HG02678 (cell line): ENCODE results near the gene VPS54.
"Not testable (repeated sequence)": the region's sequence is repeated elsewhere in the genome, so short reads cannot be mapped to it uniquely, and the experiment has no call there.

ENCODE experiments used
- ATAC-seq: cut with Tn5 transposase; IDR thresholded peaks from one replicate; pipeline ENCODE4 v1.9.1; 2021; ENCODE audit warnings: mild to moderate bottlenecking, moderate library complexity; ENCODE audit not compliant: unreplicated experiment

The VPS54 gene

DNA sequence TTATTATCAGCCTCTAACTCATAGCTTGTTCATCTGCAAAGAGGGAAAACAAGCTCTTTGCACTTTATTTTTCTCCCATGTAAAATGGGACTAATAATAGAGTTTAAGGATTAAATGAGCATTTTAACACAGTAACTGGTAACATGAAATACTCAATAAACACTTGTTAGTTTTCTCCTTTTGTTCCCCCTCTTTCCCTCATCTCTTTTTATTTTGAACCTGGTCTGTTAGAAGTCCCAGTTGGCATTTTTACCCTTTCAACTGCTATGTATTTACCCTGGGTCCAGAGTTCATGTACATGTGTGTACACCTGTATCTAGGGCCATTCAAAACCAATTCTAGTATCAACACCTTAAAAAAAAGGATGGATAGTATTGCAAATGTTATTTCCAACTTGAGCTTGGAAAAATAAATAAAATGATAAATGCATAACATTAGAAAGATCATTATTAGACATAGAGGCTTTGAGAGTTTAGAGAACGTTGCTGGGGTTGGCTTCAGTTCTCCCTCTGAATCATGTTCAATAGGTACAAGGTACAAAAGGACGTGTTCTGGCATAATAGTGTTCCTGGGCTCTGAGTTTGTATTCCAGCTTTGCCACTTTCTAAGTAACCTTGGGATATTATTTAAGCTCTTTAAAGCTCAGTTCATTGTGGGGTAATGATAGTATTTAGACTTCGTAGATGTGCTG, 5.2 kb upstream of the VPS54 start:
- no peak for ATAC-seq

DNA sequence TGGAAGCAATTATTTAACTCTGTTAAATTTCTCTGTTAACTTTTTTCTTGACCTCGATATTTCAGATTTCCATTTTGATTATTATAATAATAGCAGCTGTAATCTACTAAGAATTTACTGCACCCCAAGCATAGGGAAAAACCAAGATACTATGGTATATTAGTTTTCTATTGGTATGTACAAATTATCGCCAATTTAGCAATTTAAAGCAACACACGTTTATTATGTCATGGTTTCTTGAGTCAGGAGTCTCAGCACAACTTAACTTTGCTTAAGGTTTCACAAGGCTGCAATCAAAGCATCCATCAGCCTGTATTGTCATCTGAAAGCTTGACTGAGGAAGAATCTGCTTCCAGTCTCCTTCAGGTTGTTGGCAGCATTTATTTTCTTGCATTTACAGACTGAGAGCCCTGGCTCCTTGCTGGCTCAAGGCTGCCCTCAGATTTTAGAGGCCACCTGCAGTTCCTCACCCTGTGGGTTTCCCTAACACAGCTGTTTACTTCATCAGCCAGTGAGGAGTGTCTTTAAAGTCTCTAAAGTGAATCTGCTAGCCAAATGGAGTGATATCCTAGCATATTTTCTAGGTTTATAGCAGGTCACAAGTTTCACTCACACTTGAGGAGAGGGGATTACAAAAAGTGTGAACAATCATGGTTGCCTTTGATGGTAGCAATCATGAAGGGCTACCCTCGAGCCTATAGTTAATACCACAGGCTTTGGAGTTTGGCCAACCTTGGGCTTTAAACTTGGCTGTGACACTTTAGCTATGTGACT, 4.4 kb upstream of the VPS54 start:
- ATAC-seq: no peak

DNA sequence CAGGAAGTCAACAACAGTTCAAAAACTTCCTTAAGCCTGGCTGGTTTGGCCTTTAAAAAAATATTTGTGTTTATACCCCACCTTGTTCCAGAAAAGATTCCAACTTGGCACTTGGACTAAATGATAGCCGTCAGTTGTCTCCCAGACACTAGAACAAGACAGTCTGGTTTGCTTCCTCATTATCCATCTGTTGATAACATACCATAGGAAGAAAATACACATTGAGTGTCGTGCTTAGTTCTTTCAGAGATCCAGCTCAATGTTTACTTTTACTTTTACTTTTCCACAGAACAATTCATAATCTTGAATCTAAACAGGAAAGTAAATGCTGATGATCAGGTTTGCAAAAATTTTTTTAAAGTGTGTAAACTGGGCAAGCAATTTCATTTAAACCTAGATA, 2.4 kb upstream of the VPS54 start:
- no peak for ATAC-seq

DNA sequence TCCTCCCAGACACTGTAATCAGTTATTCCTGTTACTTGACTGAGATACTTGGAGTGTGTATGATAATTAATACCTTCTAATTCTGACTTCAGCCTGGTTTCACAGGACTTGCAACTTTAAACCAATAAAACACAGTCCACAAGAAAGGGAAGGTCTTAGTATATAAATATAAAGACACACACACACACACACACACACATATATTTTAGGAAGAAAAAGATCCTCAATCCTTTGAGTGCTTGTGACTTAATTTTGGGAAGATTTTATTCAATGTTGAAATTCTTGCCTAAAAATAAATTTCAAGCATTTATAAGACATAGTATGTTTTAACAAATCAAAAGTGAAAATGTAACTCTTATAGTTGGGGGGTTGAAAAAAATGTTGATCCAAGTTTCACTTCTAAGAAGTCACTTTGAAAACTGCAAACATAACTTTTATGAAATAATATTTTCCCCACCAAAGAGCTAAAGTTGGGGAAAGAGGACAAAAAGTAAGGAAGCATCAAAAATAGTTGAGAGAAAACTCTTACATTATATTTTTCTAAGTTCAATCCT, 824 bp upstream of the VPS54 start:
- no peak for ATAC-seq

- ATAC-seq: no peak
Observed at GRCh38 chr2:64018701-64019082, 536 bp downstream of the VPS54 start.

DNA sequence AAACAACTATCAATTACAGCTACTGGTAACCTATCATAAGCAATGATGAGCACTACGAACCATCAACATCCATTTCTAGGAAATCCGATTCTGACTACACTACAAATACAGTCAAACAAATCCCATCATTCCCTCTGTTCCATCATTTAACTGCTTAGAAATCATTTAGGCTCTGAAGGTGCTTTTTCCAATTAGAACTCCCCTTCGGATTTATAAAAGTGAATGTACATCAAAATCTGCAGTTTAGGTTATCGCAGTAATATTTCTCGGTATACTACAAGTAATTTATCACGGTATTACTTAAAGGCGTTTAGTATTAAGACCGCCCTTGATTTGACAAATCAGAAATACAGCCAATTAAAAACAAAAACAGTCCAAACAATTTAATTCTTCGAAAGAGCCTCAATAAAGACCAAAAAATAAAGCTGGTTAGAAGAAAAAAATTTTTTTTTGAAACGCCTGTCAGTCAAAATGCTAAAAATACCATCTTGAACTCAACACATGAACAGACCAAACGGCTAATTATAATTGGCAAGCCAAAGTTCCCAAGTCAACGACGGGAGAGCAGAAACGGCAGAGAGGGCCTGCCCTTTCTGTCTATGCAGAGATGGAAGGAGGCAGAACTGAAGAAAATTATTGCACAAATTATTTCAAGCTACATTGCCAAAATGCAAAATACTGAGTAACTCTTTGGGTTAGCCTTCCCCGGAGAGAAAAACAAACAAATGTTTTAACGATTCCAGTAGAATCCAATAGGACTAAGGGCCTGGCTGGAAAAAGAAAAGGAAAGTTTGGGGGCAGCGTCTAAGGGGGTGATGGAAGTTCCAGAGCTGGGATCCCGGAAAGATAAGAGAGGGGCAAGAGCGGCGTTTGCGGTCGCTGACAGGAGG, 1.2 kb downstream of the VPS54 start:
- ATAC-seq: no peak

- no peak for ATAC-seq
Observed at GRCh38 chr2:64015898-64016297, 3.3 kb downstream of the VPS54 start.

DNA sequence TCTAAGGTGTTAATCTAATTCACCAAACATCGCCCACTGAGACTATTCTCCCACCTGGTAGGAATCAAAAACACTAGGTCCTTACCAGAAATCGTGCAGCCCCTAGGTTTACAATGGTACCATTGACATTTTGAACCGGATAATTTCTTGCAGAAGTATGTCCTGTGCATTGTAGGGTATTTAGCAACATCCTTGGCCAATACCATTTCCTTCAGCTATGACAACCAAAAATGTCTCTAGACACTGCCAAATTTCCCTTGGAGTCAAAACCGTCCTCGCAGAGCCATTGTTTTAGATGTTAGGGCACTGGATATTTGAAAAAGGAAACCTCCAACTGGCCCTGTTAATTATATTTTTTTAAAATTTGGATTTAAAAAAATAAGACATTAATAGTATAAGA, 3.8 kb downstream of the VPS54 start:
- no peak for ATAC-seq

GRCh38 chr2:64014628-64015027, 4.6 kb downstream of the VPS54 start:
- no peak for ATAC-seq

GRCh38 chr2:64013053-64013452, 6.2 kb downstream of the VPS54 start:
- ATAC-seq: no peak

GRCh38 chr2:64012115-64012514, 7.1 kb downstream of the VPS54 start:
- ATAC-seq: no peak

GRCh38 chr2:64008434-64009009, 10.7 kb downstream of the VPS54 start:
- ATAC-seq: no peak

DNA sequence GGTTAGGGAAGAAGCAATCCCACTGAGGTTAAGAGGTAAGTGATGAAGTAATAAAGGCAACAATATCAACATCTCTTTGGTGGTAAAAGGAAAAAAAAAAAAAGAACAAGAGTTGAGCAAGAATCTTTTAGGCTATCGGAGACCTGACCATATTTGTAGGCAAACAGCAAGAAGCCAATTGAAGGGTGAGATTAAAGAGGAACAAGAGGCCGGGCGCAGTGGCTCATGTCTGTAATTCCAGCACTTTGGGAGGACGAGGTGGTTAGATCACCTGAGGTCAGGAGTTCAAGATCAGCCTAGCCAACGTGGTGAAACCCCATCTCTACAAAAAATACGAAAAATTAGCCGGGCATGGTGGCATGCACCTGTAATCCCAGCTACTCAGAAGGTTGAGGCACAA, 11.3 kb downstream of the VPS54 start:
- no peak for ATAC-seq

DNA sequence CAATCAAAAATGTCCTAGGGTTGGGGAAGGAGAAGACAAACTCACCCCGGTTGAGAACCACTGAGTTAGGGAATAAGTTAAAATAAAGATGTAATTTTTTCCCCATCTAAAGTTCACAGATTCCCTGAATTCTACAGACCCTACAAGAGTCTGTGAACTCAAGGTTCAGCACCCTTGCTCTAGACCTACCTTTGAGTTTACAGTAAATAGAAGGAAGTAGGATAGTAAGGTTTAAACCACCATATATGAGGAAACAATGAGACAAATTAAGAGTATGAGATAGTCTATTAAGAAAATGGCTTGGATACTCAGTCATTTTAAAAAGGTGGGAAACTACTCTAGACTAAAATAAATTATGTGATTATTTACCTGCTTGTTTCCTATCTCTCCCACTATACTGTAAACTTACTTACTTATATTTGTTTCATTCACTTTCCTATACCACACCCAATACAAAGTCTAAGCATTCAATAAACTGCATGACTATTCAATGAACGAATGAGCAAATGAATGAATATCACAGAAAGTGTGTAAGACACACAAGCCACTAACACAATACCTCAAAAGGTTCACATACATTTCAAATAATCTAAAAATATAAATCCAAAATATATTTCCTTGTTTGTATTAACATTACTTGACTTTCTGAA, 13.4 kb downstream of the VPS54 start:
- ATAC-seq: no peak

GRCh38 chr2:64003239-64003638, 16.0 kb downstream of the VPS54 start:
- no peak for ATAC-seq

DNA sequence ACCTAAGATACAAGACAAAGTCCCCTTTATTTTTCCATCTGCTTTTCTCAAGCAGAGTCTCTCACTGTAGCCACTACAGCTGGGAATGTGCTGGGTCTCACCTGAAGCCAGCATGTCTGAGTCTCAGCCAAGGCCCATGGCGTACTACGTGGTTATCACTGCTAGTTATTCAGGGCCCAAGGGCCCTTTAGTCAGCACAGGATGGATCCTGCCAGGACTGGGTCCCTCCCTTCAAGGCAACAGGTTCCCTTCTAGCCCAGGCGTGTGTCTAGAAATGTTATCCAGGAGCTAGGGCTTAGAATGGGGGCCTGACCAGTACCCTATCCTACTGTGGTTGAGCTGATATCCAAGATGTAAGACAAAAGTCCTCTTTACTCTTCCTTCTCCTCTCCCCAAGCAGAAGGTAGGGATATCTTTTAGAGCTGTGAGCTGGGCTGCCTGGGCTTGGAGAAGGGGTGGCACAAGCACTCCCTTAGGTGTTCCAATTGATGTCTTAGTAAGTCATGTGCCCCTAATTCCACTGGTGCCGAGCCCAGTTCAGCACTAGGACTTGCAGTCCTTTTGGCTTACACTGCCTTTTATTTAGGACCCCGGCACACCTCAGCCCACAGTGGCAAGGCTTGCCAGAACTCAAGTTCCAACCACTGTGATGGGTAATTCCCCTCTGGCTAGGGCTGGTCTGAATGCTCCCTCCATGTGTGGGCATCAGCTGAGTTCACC, 17.7 kb downstream of the VPS54 start:
- no peak for ATAC-seq

- ATAC-seq: no peak
Observed at GRCh38 chr2:64000630-64001381, 18.4 kb downstream of the VPS54 start.

- no peak for ATAC-seq
Observed at GRCh38 chr2:63999049-63999448, 20.2 kb downstream of the VPS54 start.

GRCh38 chr2:63996582-63997198, 22.5 kb downstream of the VPS54 start:
- not testable (repeated sequence) for ATAC-seq
